Loucy (cell line): ENCODE measurements around the gene ECM2.
A peak's percentile ranks its signal among the peaks of the same experiment; 100 is the strongest.

Experiments used
- H2AFZ ChIP-seq: fragments of 200-600 bp; sonication (generic); 2 replicates; pipeline ENCODE4 v1.6.0; 2016; ENCODE audit warnings: antibody characterized with exemption, mild to moderate bottlenecking, low read length, moderate library complexity
- H3F3A ChIP-seq: fragments of 200-600 bp; 2 replicates; pipeline ENCODE4 v1.6.0; 2016; ENCODE audit warnings: antibody characterized with exemption, low read depth, mild to moderate bottlenecking
- H3K27me3 ChIP-seq: fragments of 200-600 bp; sonication (generic); 2 replicates; pipeline ENCODE4 v1.6.1; 2014; ENCODE audit warnings: low read length, mild to moderate bottlenecking; ENCODE audit not compliant: insufficient read depth, poor library complexity, severe bottlenecking
- H3K36me3 ChIP-seq: fragments of 200-600 bp; sonication (generic); 2 replicates; pipeline ENCODE4 v1.6.1; 2016; ENCODE audit warnings: low read length; ENCODE audit not compliant: insufficient read depth
- H3K4me1 ChIP-seq: fragments of 200-600 bp; sonication (generic); 2 replicates; pipeline ENCODE4 v1.5.1; 2014; ENCODE audit warnings: low read length, mild to moderate bottlenecking; ENCODE audit not compliant: insufficient read depth, poor library complexity, severe bottlenecking
- H3K4me2 ChIP-seq: fragments of 200-600 bp; sonication (generic); 2 replicates; pipeline ENCODE4 v1.6.0; 2014; ENCODE audit warnings: antibody characterized with exemption, low read length, low read depth, mild to moderate bottlenecking; ENCODE audit not compliant: poor library complexity, severe bottlenecking
- H3K4me3 ChIP-seq: fragments of 200-600 bp; sonication (generic); 2 replicates; pipeline ENCODE4 v1.5.1; 2014; ENCODE audit warnings: low read length, mild to moderate bottlenecking, mixed read lengths; ENCODE audit not compliant: poor library complexity, severe bottlenecking
- H3K79me2 ChIP-seq: fragments of 200-600 bp; sonication (generic); 2 replicates; pipeline ENCODE4 v1.6.1; 2014; ENCODE audit warnings: low read length; ENCODE audit not compliant: insufficient read depth
- H3K9ac ChIP-seq: fragments of 200-600 bp; sonication (generic); 2 replicates; pipeline ENCODE4 v1.6.0; 2014; ENCODE audit warnings: mild to moderate bottlenecking, low read depth, low read length, moderate library complexity; ENCODE audit not compliant: poor library complexity, severe bottlenecking
- H3K9me2 ChIP-seq: fragments of 200-600 bp; sonication (generic); replicated peaks from 2 replicates; pipeline ENCODE4 v1.6.1; 2016; ENCODE audit warnings: low read depth, low read length, mixed read lengths
- H3K9me3 ChIP-seq: fragments of 200-600 bp; sonication (generic); 2 replicates; pipeline ENCODE4 v1.6.1; 2014; ENCODE audit warnings: mild to moderate bottlenecking, antibody characterized with exemption, low read length, low read depth; ENCODE audit not compliant: insufficient read depth
- H4K20me1 ChIP-seq: fragments of 200-600 bp; sonication (generic); 2 replicates; pipeline ENCODE4 v1.6.0; 2014; ENCODE audit warnings: antibody characterized with exemption, low read length, mild to moderate bottlenecking; ENCODE audit not compliant: insufficient read depth, poor library complexity, severe bottlenecking
- CTCF ChIP-seq: fragments of 200-600 bp; sonication (generic); conservative IDR thresholded peaks from 2 replicates; pipeline ENCODE4 v1.5.1; 2014; ENCODE audit warnings: mild to moderate bottlenecking, antibody characterized with exemption, low read length
- EZH2phosphoT487 ChIP-seq: fragments of 200-600 bp; IDR thresholded peaks from 2 replicates; pipeline ENCODE4 v1.6.1; 2018; ENCODE audit warnings: antibody characterized with exemption, mild to moderate bottlenecking, moderate library complexity, borderline replicate concordance

ECM2 gene

DNA sequence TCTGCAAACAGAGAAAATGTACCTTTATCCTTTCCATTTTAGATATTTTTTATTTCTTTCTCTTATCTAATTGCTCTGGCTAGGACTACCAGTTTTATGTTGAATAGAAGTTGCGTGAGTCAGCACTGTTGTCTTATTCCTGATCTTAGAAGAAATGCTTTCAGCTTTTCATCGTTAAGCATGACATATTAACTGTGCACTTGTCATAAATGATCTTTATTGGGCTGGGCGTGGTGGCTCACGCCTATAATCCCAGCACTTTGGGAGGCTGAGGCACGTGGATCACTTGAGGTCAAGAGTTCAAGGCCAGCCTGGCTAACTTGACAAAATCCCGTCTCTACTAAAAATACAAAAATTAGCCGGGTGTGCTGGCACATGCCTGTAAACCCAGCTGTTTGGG lies 8.2 kb upstream of the ECM2 start:
- Histone ChIP-seq H3K9me3 (no peaks in the 10 kb centered on the region), H3K4me1 (no peaks in the 10 kb centered on the region), H3K27me3 (no peaks in the 10 kb centered on the region), H3K9me2 (no peaks in the 10 kb centered on the region), H2AFZ (no peak overlapping the region), H3K9ac (no peak overlapping the region), H3F3A (no peaks in the 10 kb centered on the region), H3K79me2 (no peaks in the 10 kb centered on the region), H4K20me1 (no peaks in the 10 kb centered on the region), H3K4me3 (no peak overlapping the region), H3K36me3 (no peaks in the 10 kb centered on the region), H3K4me2 (no peak overlapping the region)
- TF ChIP-seq CTCF: no peak
- no peak for TF ChIP-seq EZH2phosphoT487

DNA sequence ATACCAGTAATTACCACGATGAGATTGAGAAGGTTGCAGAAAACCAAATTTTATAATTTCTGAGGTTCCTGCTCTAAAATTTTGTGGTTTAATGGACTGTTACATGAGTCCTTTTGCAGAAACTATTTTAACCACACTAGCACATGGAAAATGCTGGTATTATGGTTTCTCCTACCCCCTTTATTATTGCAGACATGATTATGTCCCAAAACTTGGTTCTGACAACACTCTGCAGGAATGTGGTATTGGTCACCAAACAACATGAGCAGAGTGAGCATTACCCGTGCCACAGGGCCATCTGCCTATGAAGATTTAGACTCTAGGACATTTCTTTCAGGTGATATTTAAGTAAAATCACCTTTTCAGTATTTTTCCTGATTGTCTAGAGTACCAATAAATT lies 2.8 kb upstream of the ECM2 start:
- H3K4me3 ChIP-seq: no peak overlapping the region
- H3K79me2 ChIP-seq: no peaks in the 10 kb centered on the region
- H3K27me3 ChIP-seq: no peaks in the 10 kb centered on the region
- no peaks in the 10 kb centered on the region for H4K20me1 ChIP-seq
- H3K4me1 ChIP-seq: peaks cover 5% of the 10 kb centered on the region
- H3K9me3 ChIP-seq: no peaks in the 10 kb centered on the region
- no peak overlapping the region for H3K4me2 ChIP-seq
- no peaks in the 10 kb centered on the region for H3K9me2 ChIP-seq
- no peaks in the 10 kb centered on the region for H3K36me3 ChIP-seq
- H3K9ac ChIP-seq: no peak overlapping the region
- no peak for TF ChIP-seq EZH2phosphoT487
- no peaks in the 10 kb centered on the region for H3F3A ChIP-seq
- H2AFZ ChIP-seq: no peak overlapping the region

DNA sequence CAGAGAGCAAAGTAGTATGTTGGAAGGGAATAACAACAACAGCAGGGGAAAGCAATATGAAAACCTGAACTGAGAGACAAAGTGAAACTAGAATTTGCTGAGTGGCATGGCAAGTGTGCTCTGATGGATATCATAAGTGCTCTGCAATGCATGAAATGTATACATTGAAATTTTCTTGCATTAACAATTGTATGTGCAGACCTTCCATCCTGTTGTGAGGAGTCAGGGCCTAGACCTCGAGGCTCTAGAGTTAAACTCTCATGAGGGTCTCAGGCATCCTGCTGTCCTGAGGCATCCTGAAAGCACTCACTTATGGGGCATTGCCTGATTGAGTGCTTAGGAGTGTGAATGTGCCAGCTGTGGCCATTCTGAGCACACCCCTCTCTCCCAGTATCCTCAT lies 1.1 kb downstream of the ECM2 start:
- Histone ChIP-seq H3K9me2 (no peaks in the 10 kb centered on the region), H3K4me2 (peak overlapping the region; percentile 38), H3K4me1 (peaks cover 5% of the 10 kb centered on the region), H2AFZ (no peak overlapping the region), H3K4me3 (peak overlapping the region; percentile 13), H3K27me3 (no peaks in the 10 kb centered on the region), H3K9me3 (no peaks in the 10 kb centered on the region), H3K9ac (peak overlapping the region; percentile 3), H3K36me3 (no peaks in the 10 kb centered on the region), H3F3A (no peaks in the 10 kb centered on the region), H3K79me2 (no peaks in the 10 kb centered on the region), H4K20me1 (no peaks in the 10 kb centered on the region)
- TF ChIP-seq EZH2phosphoT487 (no peak), CTCF (no peak)

DNA sequence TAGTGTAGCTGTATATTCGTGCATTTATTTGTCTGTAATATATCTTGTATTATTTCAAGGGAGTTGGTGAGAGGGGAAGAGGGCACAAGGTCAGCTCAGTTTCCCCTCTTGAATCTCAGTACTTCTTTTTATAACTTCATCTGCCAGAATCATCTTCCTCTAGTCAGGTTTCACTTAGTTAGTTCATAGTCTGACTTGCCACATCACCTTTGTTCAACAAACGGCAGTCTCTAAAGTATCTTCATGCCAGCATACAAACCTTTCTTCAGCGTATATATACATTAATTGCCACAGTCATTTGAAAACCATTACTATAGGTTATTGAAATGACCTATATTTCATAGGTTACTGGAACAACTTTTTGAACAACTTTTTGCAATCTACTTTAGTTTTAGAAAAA lies 1.6 kb downstream of the ECM2 start:
- Histone ChIP-seq H3K79me2 (no peaks in the 10 kb centered on the region), H3K4me3 (peak overlapping the region; percentile 13), H2AFZ (no peak overlapping the region), H3K36me3 (no peaks in the 10 kb centered on the region), H3K9ac (peak overlapping the region; percentile 3), H3K4me1 (peaks cover 5% of the 10 kb centered on the region), H3F3A (no peaks in the 10 kb centered on the region), H3K9me2 (no peaks in the 10 kb centered on the region), H3K4me2 (peak overlapping the region; percentile 38), H3K9me3 (no peaks in the 10 kb centered on the region), H3K27me3 (no peaks in the 10 kb centered on the region), H4K20me1 (no peaks in the 10 kb centered on the region)
- no peak for TF ChIP-seq CTCF
- no peak for TF ChIP-seq EZH2phosphoT487
